Endothelial cell of umbilical vein (primary cell): Measurements from ENCODE around the gene TADA2B. TPM values are rescaled to one million over a fixed set of nuclear protein-coding genes. Genes with fewer than 3 reads are reported as not detected.

Experiments used
- BruUV-seq: library from RNA; stranded (reverse); fragments of 400-500 nt; replicated peaks from 2 replicates; lab custom pipeline; 2021; lab: Mats Ljungman, UMichigan
- CTCF ChIA-PET: fragments of 300-600, 350-600 bp; sonication (Branson Sonifier 250); formaldehyde crosslinking; loops from one replicate; lab custom pipeline; 2021; ENCODE audit warnings: antibody characterized with exemption, inconsistent platforms; lab: Charles Lee
- POLR2A ChIA-PET: fragments of 300-600, 350-600 bp; sonication (Branson Sonifier 250); formaldehyde crosslinking; loops from one replicate; lab custom pipeline; 2021; ENCODE audit warnings: antibody characterized with exemption, inconsistent platforms; lab: Charles Lee
- DNase-seq: peaks from one replicate; pipeline ENCODE4 v3.0.0-alpha.2; 2011; ENCODE audit warnings: low read depth, low spot score
- FAIRE-seq: peaks from 2 replicates; lab custom pipeline; 2011; peaks lifted over from hg19 to GRCh38; lab: Jason Lieb, UNC
- H2AFZ ChIP-seq: 2 replicates; pipeline ENCODE4 v1.6.0; 2012; ENCODE audit warnings: low read depth, low read length, control low read depth, inconsistent platforms
- H3K27ac ChIP-seq: 2 replicates; pipeline ENCODE4 v1.5.1; 2011; ENCODE audit warnings: low read depth, mild to moderate bottlenecking, control low read depth, low read length, moderate library complexity; ENCODE audit not compliant: insufficient read depth
- H3K27me3 ChIP-seq, 2 experiments: 2 replicates each; pipeline versions ENCODE4 v1.6.0 to v1.6.1; 2011; ENCODE audit warnings: low read length in 2 of 2, mixed read lengths in 1 of 2; ENCODE audit not compliant: control insufficient read depth in 2 of 2, insufficient read depth in 2 of 2
- H3K36me3 ChIP-seq, 2 experiments: 2 replicates in 1 of 2; 3 replicates in 1 of 2; pipeline ENCODE4 v1.5.1; 2011; ENCODE audit warnings: low read length in 2 of 2, mild to moderate bottlenecking in 1 of 2, moderate library complexity in 1 of 2; ENCODE audit not compliant: control insufficient read depth in 2 of 2, insufficient read depth in 2 of 2; ENCODE audit errors: extremely low read depth in 1 of 2
- H3K4me1 ChIP-seq: 3 replicates; pipeline ENCODE4 v1.5.1; 2011; ENCODE audit warnings: mild to moderate bottlenecking, low read length; ENCODE audit not compliant: control insufficient read depth, insufficient read depth; ENCODE audit errors: extremely low read depth
- H3K4me2 ChIP-seq: 2 replicates; pipeline ENCODE4 v1.6.1; 2011; ENCODE audit warnings: low read length, control low read depth, mixed read lengths; ENCODE audit not compliant: insufficient read depth
- H3K4me3 ChIP-seq, 3 experiments: fragments of 200-600 bp in 1 of 3; sonication (generic), shearing (Covaris generic) in 1 of 3; replicated peaks in 1 of 3; 2 replicates each; pipeline ENCODE4 v1.5.1; 2011 to 2016; ENCODE audit warnings: control low read depth in 3 of 3, low read length in 3 of 3, mild to moderate bottlenecking in 2 of 3, inconsistent platforms in 1 of 3, low read depth in 1 of 3, moderate library complexity in 1 of 3; ENCODE audit not compliant: insufficient read depth in 1 of 3
- H3K79me2 ChIP-seq: 2 replicates; pipeline ENCODE4 v1.6.0; 2012; ENCODE audit warnings: low read length, inconsistent platforms; ENCODE audit not compliant: control insufficient read depth, insufficient read depth
- H3K9ac ChIP-seq: replicated peaks from 2 replicates; pipeline ENCODE3; 2011; ENCODE audit warnings: low read length, control low read depth; ENCODE audit not compliant: insufficient read depth; ENCODE audit errors: extremely low read depth
- H3K9me1 ChIP-seq: replicated peaks from 3 replicates; pipeline ENCODE4 v1.6.0; 2011; ENCODE audit warnings: mild to moderate bottlenecking, low read length; ENCODE audit not compliant: control insufficient read depth, insufficient read depth; ENCODE audit errors: extremely low read depth
- H3K9me3 ChIP-seq: replicated peaks from 2 replicates; pipeline ENCODE4 v1.5.1; 2012; ENCODE audit warnings: low read length, inconsistent platforms; ENCODE audit not compliant: control insufficient read depth, insufficient read depth
- H4K20me1 ChIP-seq: replicated peaks from 2 replicates; pipeline ENCODE3; 2011; ENCODE audit warnings: mild to moderate bottlenecking, low read length; ENCODE audit not compliant: control insufficient read depth, insufficient read depth; ENCODE audit errors: extremely low read depth
- CTCF ChIP-seq, 2 donors: IDR thresholded peaks; 1 replicate in 1 of 2; 2 replicates in 1 of 2; pipeline ENCODE4 v1.5.1; 2011; ENCODE audit warnings: low read length in 2 of 2, mild to moderate bottlenecking in 2 of 2, moderate library complexity in 2 of 2, control low read depth in 1 of 2, inconsistent platforms in 1 of 2, low read depth in 1 of 2; ENCODE audit not compliant: insufficient read depth in 1 of 2; ENCODE audit errors: extremely low read depth in 1 of 2
- EZH2 ChIP-seq: IDR thresholded peaks from 2 replicates; pipeline ENCODE4 v1.6.1; 2012; ENCODE audit warnings: borderline replicate concordance, low read depth, mild to moderate bottlenecking, moderate library complexity, low read length, inconsistent platforms; ENCODE audit not compliant: severe bottlenecking
- FOS ChIP-seq: IDR thresholded peaks from 2 replicates; pipeline ENCODE4 v1.6.1; 2011; ENCODE audit warnings: mild to moderate bottlenecking, low read length, moderate library complexity, borderline replicate concordance; ENCODE audit not compliant: insufficient read depth
- GATA2 ChIP-seq: IDR thresholded peaks from 2 replicates; pipeline ENCODE4 v1.7.0; 2011; ENCODE audit warnings: low read depth, mild to moderate bottlenecking, moderate library complexity, mixed read lengths, low read length; ENCODE audit not compliant: insufficient read length, insufficient read depth
- JUN ChIP-seq: IDR thresholded peaks from 2 replicates; pipeline ENCODE4 v1.6.1; 2011; ENCODE audit warnings: borderline replicate concordance, low read depth; ENCODE audit not compliant: insufficient read length, insufficient read depth
- MAX ChIP-seq: IDR thresholded peaks from 2 replicates; pipeline ENCODE4 v1.6.1; 2011; ENCODE audit not compliant: insufficient read depth, insufficient read length
- MYC ChIP-seq: IDR thresholded peaks from one replicate; pipeline ENCODE4 v1.6.1; 2011; ENCODE audit warnings: mild to moderate bottlenecking, low read depth, low read length
- POLR2A ChIP-seq: IDR thresholded peaks from 2 replicates; pipeline ENCODE4 v1.6.1; 2012; ENCODE audit warnings: low read depth, mild to moderate bottlenecking, control low read depth, low read length
- POLR2AphosphoS5 ChIP-seq: IDR thresholded peaks from 2 replicates; pipeline ENCODE4 v1.6.1; 2012; ENCODE audit warnings: low read depth, mild to moderate bottlenecking, control low read depth, low read length, moderate library complexity; ENCODE audit not compliant: insufficient read depth
- dilution Hi-C: fragments of 300-500 bp; cut with MboI; formaldehyde crosslinking; loops from one replicate; pipeline ENCODE4 v1.15.0; 2019; ENCODE audit warnings: low sequenced_read_pairs; ENCODE audit not compliant: extremely low pct_ligation_motif_present
- intact Hi-C: fragments of 100-400 bp; cut with micrococcal nuclease; formaldehyde crosslinking; loops from one replicate; pipeline ENCODE4 v1.10.0; 2022
- polyA plus RNA-seq, 4 experiments: library from polyadenylated mRNA; depleted of rRNA in 3 of 4; stranded (reverse) in 3 of 4; unstranded in 1 of 4; fragments of >200 nt; gene quantifications; 2 replicates each; pipeline versions ENCODE4 v1.2.1 to v1.2.3, GENCODE V29; 2011 to 2012; ENCODE audit warnings: missing spikeins in 1 of 4
- total RNA-seq: library from RNA; stranded (reverse); gene quantifications from 2 replicates; pipeline ENCODE4 v1.2.3, GENCODE V29; 2021

TADA2B gene
- total and polyA plus RNA-seq, 2 donors (not counting 3 experiments of a cell fraction or from before 2014, with no cell fraction given), result 5.5 to 11.5 TPM

GRCh38 chr4:7029921-7030320 lies 13.3 kb upstream of the TADA2B start:
- H3K4me3 ChIP-seq, result no peak overlapping the region
- dilution Hi-C loops, result no loop called here

GRCh38 chr4:7030856-7031255 lies 12.3 kb upstream of the TADA2B start:
- no peaks in the 10 kb centered on the region for H3K27me3 ChIP-seq
- intact Hi-C loops, result no loop called here
- H3K27ac ChIP-seq, result no peak overlapping the region
- TF ChIP-seq EZH2 (no peak), POLR2AphosphoS5 (no peak), FOS (no peak), POLR2A (no peak), CTCF (IDR thresholded peaks at IDR 0.05; ENCODE audit: extremely low read depth in 1 of 2, insufficient read depth in 1 of 2, low read depth in 1 of 2, low read length in 2 of 2) (no peak), MYC (no peak), JUN (no peak), GATA2 (no peak), MAX (no peak)
- TSS peak; percentile 19 for BruUV-seq
- H3K4me2 ChIP-seq, result no peak overlapping the region
- no peak overlapping the region for H3K4me3 ChIP-seq
- H2AFZ ChIP-seq, result no peak overlapping the region
- FAIRE-seq (no peak), DNase-seq (no peak)
- H3K4me1 ChIP-seq, result no peaks in the 10 kb centered on the region
- no peaks in the 10 kb centered on the region for H3K79me2 ChIP-seq
- H3K9me3 ChIP-seq, result no peaks in the 10 kb centered on the region
- dilution Hi-C loops, result no loop called here
- no peaks in the 10 kb centered on the region for H3K9me1 ChIP-seq
- H3K9ac ChIP-seq, result no peak overlapping the region
- ChIA-PET POLR2A (no interaction called here), CTCF (interaction anchor here (2.2 kb wide), 1 partner anchor 12 kb away, joined by 9 read pairs; the partner anchor contains the start of gene TADA2B)
- no peaks in the 10 kb centered on the region for H4K20me1 ChIP-seq
- peaks cover 0 to 23% of the 10 kb centered on the region in 2 experiments for H3K36me3 ChIP-seq

More at GRCh38 chr4:7029921-7030320, 13.3 kb upstream of the TADA2B start:
- TF ChIP-seq MYC, result no peak
- Histone ChIP-seq H3K9ac (no peak overlapping the region), H3K36me3 (peaks cover 0 to 23% of the 10 kb centered on the region in 2 experiments), H3K27me3 (no peaks in the 10 kb centered on the region), H3K4me2 (no peak overlapping the region), H3K9me3 (no peaks in the 10 kb centered on the region), H3K9me1 (no peaks in the 10 kb centered on the region), H3K4me1 (no peaks in the 10 kb centered on the region), H2AFZ (no peak overlapping the region), H3K27ac (no peak overlapping the region), H3K79me2 (no peaks in the 10 kb centered on the region), H4K20me1 (no peaks in the 10 kb centered on the region)
- intact Hi-C loops, result no loop called here
- BruUV-seq, result no TSS peak
- ChIA-PET CTCF (interaction anchor here (2.0 to 2.2 kb wide), 2 partner anchors 13 to 56 kb away, joined by 5 to 9 read pairs; partner anchors contain the start of gene TADA2B), POLR2A (no interaction called here)
- DNase-seq (no peak), FAIRE-seq (no peak)
